Right cardiac atrium (tissue), 5 donors: ENCODE measurements around the gene FMN1. TPM values are rescaled to one million over a fixed set of nuclear protein-coding genes. Genes with fewer than 3 reads are reported as not detected.

Source experiments
- ATAC-seq, 2 donors: fragments of 200-7000 bp; cut with Tn5 transposase; one replicate each; pipeline versions ENCODE4 v1.8.0 to v1.9.1; 2020; ENCODE audit warnings: moderate library complexity in 2 of 2, mild to moderate bottlenecking in 1 of 2
- DNase-seq, 3 donors: peaks; one replicate each; pipeline ENCODE4 v3.0.0-alpha.2; 2020
- H3K27ac ChIP-seq: one replicate; pipeline ENCODE4 v1.5.1; 2013; ENCODE audit warnings: mild to moderate bottlenecking, low read length, control low read depth, moderate library complexity
- H3K27me3 ChIP-seq: one replicate; pipeline ENCODE4 v1.6.1; 2013; ENCODE audit not compliant: control insufficient read depth, insufficient read depth
- H3K4me1 ChIP-seq: one replicate; pipeline ENCODE4 v1.6.1; 2013; ENCODE audit warnings: low read length; ENCODE audit not compliant: control insufficient read depth, insufficient read depth
- H3K4me3 ChIP-seq: one replicate; pipeline ENCODE4 v1.5.1; 2013; ENCODE audit warnings: low read length, control low read depth
- H3K9me3 ChIP-seq: one replicate; pipeline ENCODE4 v1.6.1; 2013; ENCODE audit warnings: low read length; ENCODE audit not compliant: control insufficient read depth
- WGBS: extraction: QIAGEN DNeasy Blood & Tissue Kit; methylation state at CpG from one replicate; pipeline ENCODE4 v1.1.7; 2013; 5-methylcytosine and 5-hydroxymethylcytosine counted together
- intact Hi-C, 4 donors: fragments of 100-400 bp; cut with DNase I; formaldehyde crosslinking; loops; one replicate each; pipeline versions ENCODE4 v1.11.0 to v1.14.0; 2022 to 2023
- long read RNA-seq, 4 donors: library from polyadenylated mRNA; unstranded; transcript quantifications; one replicate each; pipeline ENCODE4 v2.0.0, GENCODE V29; 2020 to 2021
- polyA plus RNA-seq: library from polyadenylated mRNA; stranded (reverse); fragments of 200-250 nt; gene quantifications from one replicate; pipeline ENCODE4 v1.2.3, GENCODE V29; 2013
- total RNA-seq, 4 donors: library from RNA; stranded (reverse); fragmentation: NEBNext Ultra II Directional; extraction: Animal tissue kit (Norgen Biotek cat#: 25700); gene quantifications; one replicate each; pipeline ENCODE4 v1.2.1, GENCODE V29; 2021
- donor health status: healthy with polysubstance abuse.
- donor health status: DM: no; HTN: yes; CAD: no.
- donor health status: DM: no; HTN: no; CAD: no.
- donor health status: DM: no; HTN: yes; CAD: no; lungs with severe emphysema.
- donor health status: DM: yes; HTN: yes; CAD: no.

Gene FMN1, protein sequence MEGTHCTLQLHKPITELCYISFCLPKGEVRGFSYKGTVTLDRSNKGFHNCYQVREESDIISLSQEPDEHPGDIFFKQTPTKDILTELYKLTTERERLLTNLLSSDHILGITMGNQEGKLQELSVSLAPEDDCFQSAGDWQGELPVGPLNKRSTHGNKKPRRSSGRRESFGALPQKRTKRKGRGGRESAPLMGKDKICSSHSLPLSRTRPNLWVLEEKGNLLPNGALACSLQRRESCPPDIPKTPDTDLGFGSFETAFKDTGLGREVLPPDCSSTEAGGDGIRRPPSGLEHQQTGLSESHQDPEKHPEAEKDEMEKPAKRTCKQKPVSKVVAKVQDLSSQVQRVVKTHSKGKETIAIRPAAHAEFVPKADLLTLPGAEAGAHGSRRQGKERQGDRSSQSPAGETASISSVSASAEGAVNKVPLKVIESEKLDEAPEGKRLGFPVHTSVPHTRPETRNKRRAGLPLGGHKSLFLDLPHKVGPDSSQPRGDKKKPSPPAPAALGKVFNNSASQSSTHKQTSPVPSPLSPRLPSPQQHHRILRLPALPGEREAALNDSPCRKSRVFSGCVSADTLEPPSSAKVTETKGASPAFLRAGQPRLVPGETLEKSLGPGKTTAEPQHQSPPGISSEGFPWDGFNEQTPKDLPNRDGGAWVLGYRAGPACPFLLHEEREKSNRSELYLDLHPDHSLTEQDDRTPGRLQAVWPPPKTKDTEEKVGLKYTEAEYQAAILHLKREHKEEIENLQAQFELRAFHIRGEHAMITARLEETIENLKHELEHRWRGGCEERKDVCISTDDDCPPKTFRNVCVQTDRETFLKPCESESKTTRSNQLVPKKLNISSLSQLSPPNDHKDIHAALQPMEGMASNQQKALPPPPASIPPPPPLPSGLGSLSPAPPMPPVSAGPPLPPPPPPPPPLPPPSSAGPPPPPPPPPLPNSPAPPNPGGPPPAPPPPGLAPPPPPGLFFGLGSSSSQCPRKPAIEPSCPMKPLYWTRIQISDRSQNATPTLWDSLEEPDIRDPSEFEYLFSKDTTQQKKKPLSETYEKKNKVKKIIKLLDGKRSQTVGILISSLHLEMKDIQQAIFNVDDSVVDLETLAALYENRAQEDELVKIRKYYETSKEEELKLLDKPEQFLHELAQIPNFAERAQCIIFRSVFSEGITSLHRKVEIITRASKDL (N-terminal part only)
- total RNA-seq (1 to 10 TPM; 1.7 to 8.5 (median 3.5) TPM), polyA plus RNA-seq (0.63 TPM)
- long read RNA-seq, donor 1, partial matches to known transcripts = 0 of 1 reads
- long read RNA-seq, donor 1, other reads (novel, unspliced or antisense) = 1 of 1 reads
- long read RNA-seq, donor 2 = 0 reads
- long read RNA-seq, donor 3, partial matches to known transcripts = 1 of 3 reads
- long read RNA-seq, donor 3, other reads (novel, unspliced or antisense) = 2 of 3 reads
- long read RNA-seq, donor 4 = 0 reads

GRCh38 chr15:33194704-33195670 is at the start of gene FMN1:
Gene FMN1, minus strand, starts transcription at chr15:33194714. Its CDS starts 39,800 bp downstream, at chr15:33154914.
- Histone ChIP-seq H3K27ac (no peak within 1 kb of the TSS), H3K9me3 (no peaks in the 10 kb centered on the region), H3K27me3 (no peaks in the 10 kb centered on the region), H3K4me1 (no peaks in the 10 kb centered on the region), H3K4me3 (peak within 1 kb of the TSS; percentile 47)
- WGBS = 7% methylated on average over 46 of the region's 46 CpGs
- intact Hi-C loops = loop anchor here in 1 of 4 donors (10.0 kb wide), 1 partner anchor 60 kb away; no protein-coding TSS in a partner anchor
- DNase-seq (peak; percentile 95 to 98 (median 98)), ATAC-seq (peak; percentile 100)

- H3K4me1 ChIP-seq = peaks cover 2% of the 10 kb centered on the region
- no peak for DNase-seq
- H3K27ac ChIP-seq = no peak overlapping the region
- H3K4me3 ChIP-seq = no peak overlapping the region
- H3K9me3 ChIP-seq = no peaks in the 10 kb centered on the region
- H3K27me3 ChIP-seq = no peaks in the 10 kb centered on the region
- ATAC-seq = no peak
- 64% methylated on average over 1 of the region's 1 CpG for WGBS
- intact Hi-C loops = no loop called here
Observed at GRCh38 chr15:33243869-33244268, 49.4 kb upstream of the FMN1 start.

GRCh38 chr15:33243393-33243792 is 48.9 kb upstream of the FMN1 start:
- intact Hi-C loops = no loop called here
- no peak overlapping the region for H3K4me3 ChIP-seq
- H3K27me3 ChIP-seq = no peaks in the 10 kb centered on the region
- no peak overlapping the region for H3K27ac ChIP-seq
- DNase-seq (no peak), ATAC-seq (no peak)
- WGBS = 92% methylated on average over 2 of the region's 2 CpGs
- peaks cover 2% of the 10 kb centered on the region for H3K4me1 ChIP-seq
- no peaks in the 10 kb centered on the region for H3K9me3 ChIP-seq

DNA sequence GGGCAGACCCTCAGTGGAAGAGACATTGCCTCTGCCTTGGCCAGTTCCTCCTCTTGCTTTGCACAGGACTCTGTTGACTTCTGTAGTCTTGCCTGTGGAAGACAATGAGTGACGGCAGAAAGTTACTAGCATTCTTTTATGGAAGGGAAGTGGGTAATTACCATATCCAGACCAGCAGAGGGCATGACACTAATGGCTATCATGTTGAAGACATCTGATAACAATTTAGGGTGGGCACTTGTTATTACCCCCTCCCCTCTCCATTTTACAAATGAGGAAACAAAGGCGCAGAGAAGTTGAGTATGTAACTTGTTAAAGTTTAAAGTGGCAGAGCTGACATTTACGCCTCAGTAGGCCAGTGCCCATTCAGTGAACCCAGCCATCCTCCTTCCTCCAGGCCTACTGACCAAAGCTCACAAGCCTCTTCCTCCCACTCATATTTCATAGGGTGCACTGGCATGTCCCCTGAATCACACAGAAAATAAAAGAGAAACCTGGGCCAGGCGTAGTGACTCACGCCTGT is 48.2 kb upstream of the FMN1 start:
- Histone ChIP-seq H3K27me3 (no peaks in the 10 kb centered on the region), H3K27ac (no peak overlapping the region), H3K9me3 (no peaks in the 10 kb centered on the region), H3K4me1 (peaks cover 2% of the 10 kb centered on the region), H3K4me3 (no peak overlapping the region)
- intact Hi-C loops = no loop called here
- ATAC-seq (no peak), DNase-seq (no peak)
- WGBS = 81% methylated on average over 5 of the region's 5 CpGs

GRCh38 chr15:33242165-33242564 is 47.7 kb upstream of the FMN1 start:
- 45% methylated on average over 1 of the region's 1 CpG for WGBS
- ATAC-seq (no peak), DNase-seq (no peak)
- Histone ChIP-seq H3K27me3 (no peaks in the 10 kb centered on the region), H3K4me1 (peaks cover 2% of the 10 kb centered on the region), H3K9me3 (no peaks in the 10 kb centered on the region), H3K27ac (no peak overlapping the region), H3K4me3 (no peak overlapping the region)
- intact Hi-C loops = no loop called here

- H3K9me3 ChIP-seq = no peaks in the 10 kb centered on the region
- H3K27ac ChIP-seq = no peak overlapping the region
- WGBS = 79% methylated on average over 4 of the region's 4 CpGs
- ATAC-seq = no peak
- DNase-seq = no peak
- no peaks in the 10 kb centered on the region for H3K4me1 ChIP-seq
- intact Hi-C loops = no loop called here
- no peaks in the 10 kb centered on the region for H3K27me3 ChIP-seq
- H3K4me3 ChIP-seq = no peak overlapping the region
Observed at GRCh38 chr15:33236841-33237509, 42.5 kb upstream of the FMN1 start.

GRCh38 chr15:33234020-33234461 is 39.5 kb upstream of the FMN1 start:
- H3K4me3 ChIP-seq = no peak overlapping the region
- intact Hi-C loops = no loop called here
- WGBS = 30% methylated on average over 5 of the region's 5 CpGs
- ATAC-seq (no peak), DNase-seq (no peak)
- no peaks in the 10 kb centered on the region for H3K4me1 ChIP-seq
- no peak overlapping the region for H3K27ac ChIP-seq
- H3K9me3 ChIP-seq = no peaks in the 10 kb centered on the region
- H3K27me3 ChIP-seq = no peaks in the 10 kb centered on the region

- Histone ChIP-seq H3K27me3 (no peaks in the 10 kb centered on the region), H3K4me1 (no peaks in the 10 kb centered on the region), H3K4me3 (no peak overlapping the region), H3K27ac (no peak overlapping the region), H3K9me3 (no peaks in the 10 kb centered on the region)
- peak in 1 of 2 donors; percentile 73 for ATAC-seq
- intact Hi-C loops = no loop called here
- 74% methylated on average over 3 of the region's 3 CpGs for WGBS
- DNase-seq = no peak
Observed at GRCh38 chr15:33226559-33227181, 32.2 kb upstream of the FMN1 start.

- Histone ChIP-seq H3K27me3 (no peaks in the 10 kb centered on the region), H3K4me3 (no peak overlapping the region), H3K27ac (no peak overlapping the region), H3K4me1 (no peaks in the 10 kb centered on the region), H3K9me3 (no peaks in the 10 kb centered on the region)
- DNase-seq (no peak), ATAC-seq (no peak)
- intact Hi-C loops = no loop called here
- 61% methylated on average over 2 of the region's 2 CpGs for WGBS
Observed at GRCh38 chr15:33218071-33218491, 23.6 kb upstream of the FMN1 start.
